GM19351 (cell line): ENCODE data around the gene USH1G.
"Not testable (repeated sequence)": the region's sequence is repeated elsewhere in the genome, so short reads cannot be mapped to it uniquely, and the experiment has no call there.

Source experiments
- ATAC-seq: cut with Tn5 transposase; IDR thresholded peaks from one replicate; pipeline ENCODE4 v1.9.1; 2021; ENCODE audit warnings: mild to moderate bottlenecking, moderate library complexity; ENCODE audit not compliant: unreplicated experiment

Gene USH1G

DNA sequence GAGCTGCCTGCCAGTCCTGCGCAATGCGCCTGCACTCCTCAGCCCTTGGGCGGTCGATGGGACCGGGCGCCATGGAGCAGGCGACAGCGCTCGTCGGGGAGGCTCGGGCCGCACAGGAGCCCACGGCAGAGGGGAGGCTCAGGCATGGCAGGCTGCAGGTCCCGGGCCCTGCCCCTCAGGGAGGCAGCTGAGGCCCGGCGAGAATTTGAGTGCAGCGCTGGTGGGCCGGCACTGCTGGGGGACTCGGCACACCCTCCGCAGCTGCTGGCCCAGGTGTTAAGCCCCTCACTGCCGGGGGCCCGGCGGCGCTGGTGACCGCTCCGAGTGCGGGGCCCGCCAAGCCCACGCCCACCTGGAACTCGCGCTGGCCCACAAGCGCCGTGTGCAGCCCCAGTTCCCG lies 16.0 kb downstream of the USH1G start:
- ATAC-seq, result no peak

- ATAC-seq, result not testable (repeated sequence)
These were observed 16.8 kb downstream of the USH1G start for GRCh38 chr17:74906214-74906793.

- ATAC-seq, result no peak
These were observed 18.2 kb downstream of the USH1G start for GRCh38 chr17:74904687-74905409.

GRCh38 chr17:74903671-74904070 lies 19.4 kb downstream of the USH1G start:
- ATAC-seq, result no peak

- ATAC-seq, result no peak
These were observed 20.0 kb downstream of the USH1G start for GRCh38 chr17:74903034-74903433.

DNA sequence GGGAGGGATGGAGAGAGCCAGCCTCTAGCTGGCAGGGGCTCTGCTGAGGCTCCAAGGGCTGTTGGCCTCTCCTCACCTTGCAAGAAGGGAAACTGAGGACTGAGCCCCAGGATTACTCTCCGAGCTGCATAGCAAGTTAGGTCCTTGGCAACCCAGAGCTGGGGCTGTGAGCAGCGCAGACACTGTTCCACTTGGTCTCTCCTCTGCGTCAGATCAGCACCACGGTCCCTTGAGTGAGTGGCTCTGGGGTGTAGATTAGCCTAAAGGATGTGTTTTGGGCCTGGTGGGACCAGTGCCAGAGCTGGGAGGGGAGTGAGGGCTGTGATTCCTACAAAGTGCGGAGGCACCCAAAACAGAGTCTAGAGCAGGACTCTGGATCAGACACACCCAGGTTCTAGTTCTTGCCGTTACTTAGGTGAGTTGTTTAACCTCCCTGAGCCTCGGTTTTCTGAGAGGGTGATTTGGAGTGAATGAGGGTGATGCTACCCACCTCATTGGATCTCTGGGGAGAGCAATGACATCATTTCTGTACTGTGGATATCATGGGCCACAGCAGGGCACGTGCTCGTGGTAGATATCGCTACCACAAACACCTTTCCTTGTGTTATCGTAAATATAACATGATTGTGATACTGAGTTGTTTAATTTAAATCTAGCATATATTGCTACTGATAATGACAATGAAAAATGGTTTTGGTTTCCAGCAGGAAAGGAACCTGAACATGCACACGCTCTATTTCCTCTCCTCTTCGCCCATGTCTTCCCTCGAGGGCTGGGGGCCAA lies 21.5 kb downstream of the USH1G start:
- ATAC-seq, result no peak

GRCh38 chr17:74900208-74900607 lies 22.8 kb downstream of the USH1G start:
- no peak for ATAC-seq

GRCh38 chr17:74898376-74898946 lies 24.6 kb downstream of the USH1G start:
- ATAC-seq, result no peak

DNA sequence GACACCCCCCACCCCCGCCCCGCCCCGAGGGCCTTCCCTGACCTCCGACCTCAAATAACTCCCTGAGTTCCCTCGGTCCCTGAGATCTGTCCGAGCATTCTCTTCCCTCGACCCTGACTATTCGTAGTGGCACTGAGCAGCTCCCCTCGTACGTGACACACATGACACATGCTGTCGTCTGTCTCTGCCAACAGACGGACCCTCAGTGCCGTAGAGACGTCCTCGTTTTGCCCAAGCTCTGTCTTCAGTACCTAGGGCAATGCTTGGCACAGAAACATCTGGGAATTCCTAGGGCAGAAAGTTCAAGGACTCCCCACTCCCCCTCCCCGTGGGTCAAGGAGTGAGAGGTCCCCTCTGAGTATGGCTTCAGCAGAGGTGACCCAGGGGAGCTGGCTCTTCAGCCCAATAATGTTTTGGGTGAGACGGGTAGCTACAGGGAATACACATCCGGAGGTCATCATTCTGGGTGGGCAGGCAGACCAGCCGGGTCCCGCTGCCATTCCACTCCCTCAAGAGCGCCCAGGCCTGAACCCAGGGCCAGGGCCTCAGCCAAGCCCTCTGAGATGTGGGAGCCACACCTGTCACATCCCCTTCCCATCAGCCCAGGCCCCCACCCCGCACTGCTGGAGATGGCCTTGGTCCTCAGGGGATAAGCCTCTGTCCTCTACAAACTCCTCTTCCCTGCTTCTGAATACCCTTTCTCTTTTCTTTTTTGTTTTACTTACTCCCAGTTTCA lies 29.0 kb downstream of the USH1G start:
- ATAC-seq, result no peak

- ATAC-seq, result no peak
These were observed 29.8 kb downstream of the USH1G start, which contains the start of gene FADS6 for GRCh38 chr17:74892974-74893911. Gene FADS6 (minus strand): TSS chr17:74893633. CDS start chr17:74893595, 38 bp downstream.

GRCh38 chr17:74892013-74892841 lies 30.8 kb downstream of the USH1G start:
- no peak for ATAC-seq

GRCh38 chr17:74890554-74890953 lies 32.5 kb downstream of the USH1G start:
- no peak for ATAC-seq

DNA sequence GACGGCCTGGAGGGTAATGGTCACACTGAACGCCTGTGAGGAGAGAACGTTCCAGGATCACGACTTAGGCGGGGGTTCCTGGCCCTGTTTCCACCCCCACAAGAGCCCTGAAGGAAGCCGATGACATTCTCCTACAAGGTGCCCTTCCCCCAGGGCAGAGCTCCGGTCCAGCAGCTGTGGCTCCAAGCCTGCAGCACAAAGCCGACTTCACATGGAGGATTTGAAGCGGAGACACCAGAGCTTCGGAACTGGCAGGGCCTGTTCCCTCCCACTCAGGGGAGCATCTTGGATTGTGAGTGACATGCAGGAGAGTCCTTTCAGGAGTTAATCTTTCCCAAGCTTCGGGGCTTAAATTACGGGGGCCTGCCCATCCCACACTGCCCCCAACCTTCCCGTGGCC lies 34.6 kb downstream of the USH1G start:
- no peak for ATAC-seq

DNA sequence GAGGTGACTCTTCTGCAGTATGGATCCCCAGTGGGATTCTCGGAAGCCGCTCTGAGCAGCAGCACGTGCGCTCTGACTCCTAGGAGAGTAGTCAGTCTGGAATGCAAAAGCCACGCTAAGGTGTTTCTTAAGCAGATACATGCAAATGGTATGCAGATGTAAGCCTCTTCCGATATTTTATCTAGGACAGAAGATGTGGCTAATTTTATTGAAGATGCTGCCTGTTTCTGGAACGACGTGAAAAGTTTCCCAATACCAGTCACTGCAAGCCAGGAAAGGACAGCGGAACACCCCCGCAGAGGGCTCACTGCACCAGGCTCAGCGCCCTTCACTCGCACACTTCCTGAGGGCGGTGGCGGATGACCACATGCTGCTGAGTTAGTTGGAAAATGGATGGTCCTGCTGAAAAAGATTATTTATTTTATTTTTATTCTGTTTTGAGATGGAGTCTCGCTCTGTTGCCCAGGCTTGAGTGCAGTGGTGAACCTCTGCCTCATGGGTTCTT lies 39.8 kb downstream of the USH1G start:
- ATAC-seq, result no peak

DNA sequence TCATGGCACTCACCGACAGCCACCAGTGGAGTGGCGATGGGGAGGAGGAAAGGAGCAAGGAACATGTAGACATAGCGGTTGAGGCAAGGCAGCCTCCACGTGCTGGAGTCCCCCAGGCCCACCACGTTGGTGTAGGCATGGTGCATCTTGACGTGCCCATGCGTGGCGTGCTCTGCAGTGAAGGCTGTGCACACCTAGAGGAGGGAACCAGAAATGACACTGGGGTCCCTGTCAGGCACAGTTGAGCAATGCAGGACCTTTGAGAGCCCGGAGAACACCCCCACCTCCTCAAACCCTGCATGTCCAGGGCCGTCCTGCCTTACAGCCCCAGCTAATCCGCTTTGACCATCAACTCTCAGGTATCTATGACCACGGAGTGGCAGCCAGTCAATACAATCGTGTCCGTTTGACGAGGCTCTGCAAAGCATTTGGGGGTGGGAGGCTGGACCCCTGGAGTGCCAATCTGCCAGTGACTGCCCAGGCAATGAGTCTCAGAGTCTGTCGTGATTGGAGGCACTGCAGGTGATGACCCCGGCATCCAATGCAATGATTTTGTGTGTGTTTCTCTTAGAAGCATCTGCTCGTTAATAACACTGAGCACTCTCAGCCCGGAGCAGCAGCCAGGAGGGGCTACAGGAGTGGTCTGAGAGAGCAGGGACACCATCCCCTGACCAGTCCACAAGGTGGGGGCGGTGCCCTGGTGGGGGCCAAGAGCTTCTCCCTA lies 40.4 kb downstream of the USH1G start:
- ATAC-seq, result no peak

- no peak for ATAC-seq
These were observed 42.0 kb downstream of the USH1G start for GRCh38 chr17:74881073-74881472.

- ATAC-seq, result no peak
These were observed 43.7 kb downstream of the USH1G start for GRCh38 chr17:74879308-74879707.

DNA sequence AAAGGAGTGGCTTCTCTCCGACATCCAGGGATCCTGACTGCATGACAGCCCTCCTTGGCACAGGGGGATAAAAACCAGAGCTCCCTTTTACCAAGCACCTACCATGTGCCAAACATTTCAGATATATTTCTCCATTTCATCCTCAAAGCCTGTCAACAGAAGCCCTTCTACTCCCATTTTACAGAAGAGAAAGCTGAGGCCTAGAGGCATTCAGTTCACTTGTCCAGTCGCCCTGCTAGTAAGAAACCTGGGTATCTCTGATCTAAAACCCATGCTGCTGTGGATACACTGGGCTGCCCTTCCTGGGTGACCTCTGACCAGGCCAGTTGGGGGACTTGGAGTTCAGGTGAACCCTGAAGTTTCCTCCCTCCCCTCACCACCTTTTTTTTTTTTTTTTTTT lies 44.4 kb downstream of the USH1G start:
- ATAC-seq, result no peak
